HepG2 (cell line): ENCODE measurements around the gene TSHZ2. TPM values are rescaled to one million over a fixed set of nuclear protein-coding genes. Genes with fewer than 3 reads are reported as not detected.
A peak's percentile ranks its signal among the peaks of the same experiment; 100 is the strongest.

ENCODE experiments used
- CAMTA2 ChIP-seq: sonication (generic); formaldehyde crosslinking; IDR thresholded peaks from 2 replicates; pipeline ENCODE4 v1.4.0; 2020; ENCODE audit warnings: mild to moderate bottlenecking, missing genetic modification reagents, borderline replicate concordance
- CCAR2 ChIP-seq: fragments of 200-400 bp; formaldehyde crosslinking; optimal IDR thresholded peaks from 2 replicates; pipeline ENCODE3; 2018; ENCODE audit warnings: low read depth, mild to moderate bottlenecking, low read length, moderate library complexity
- DNMT3B ChIP-seq: conservative IDR thresholded peaks from 2 replicates; pipeline ENCODE4 v1.6.1; 2016; ENCODE audit warnings: missing biosample characterization, control low read depth
- ELK4 ChIP-seq: sonication (generic); formaldehyde crosslinking; IDR thresholded peaks from 2 replicates; pipeline ENCODE4 v1.9.0; 2021; ENCODE audit warnings: missing genetic modification reagents, borderline replicate concordance
- FOXA1 ChIP-seq, 2 experiments: fragments of 450-650 bp in 1 of 2; sonication (generic) in 1 of 2; formaldehyde crosslinking in 1 of 2; IDR thresholded peaks; 2 replicates each; pipeline versions ENCODE4 v1.4.0 to v1.6.1; 2016 to 2020; ENCODE audit warnings: missing genetic modification reagents in 1 of 2
- GPN1 ChIP-seq: sonication (generic); formaldehyde crosslinking; IDR thresholded peaks from 2 replicates; pipeline ENCODE4 v1.5.1; 2020; ENCODE audit warnings: missing genetic modification reagents, borderline replicate concordance
- HMGA1 ChIP-seq: sonication (generic); formaldehyde crosslinking; conservative IDR thresholded peaks from 2 replicates; pipeline ENCODE4 v1.4.0; 2020; ENCODE audit warnings: missing genetic modification reagents
- HNRNPH1 ChIP-seq: fragments of 200-400 bp; formaldehyde crosslinking; optimal IDR thresholded peaks from 2 replicates; pipeline ENCODE3; 2017; ENCODE audit warnings: mild to moderate bottlenecking, low read depth, low read length
- IKZF4 ChIP-seq: sonication (generic); formaldehyde crosslinking; IDR thresholded peaks from 2 replicates; pipeline ENCODE4 v1.5.1; 2020; ENCODE audit warnings: borderline replicate concordance, mild to moderate bottlenecking, low read depth, missing genetic modification reagents; ENCODE audit errors: not compliant biosample characterization
- NFYC ChIP-seq: IDR thresholded peaks from 2 replicates; pipeline ENCODE4 v1.6.1; 2016; ENCODE audit warnings: missing genetic modification reagents, missing compliant biosample characterization
- RCOR2 ChIP-seq: IDR thresholded peaks from 2 replicates; pipeline ENCODE4 v1.6.1; 2016; ENCODE audit warnings: missing biosample characterization, missing genetic modification reagents
- THYN1 ChIP-seq: sonication (generic); formaldehyde crosslinking; IDR thresholded peaks from 2 replicates; pipeline ENCODE4 v1.8.1; 2023; ENCODE audit warnings: low read depth, mild to moderate bottlenecking, moderate library complexity, missing genetic modification reagents, borderline replicate concordance
- XRCC5 ChIP-seq: fragments of 200-400 bp; formaldehyde crosslinking; optimal IDR thresholded peaks from 2 replicates; pipeline ENCODE3; 2017; ENCODE audit warnings: mild to moderate bottlenecking, low read length
- ZBTB3 ChIP-seq: sonication (generic); formaldehyde crosslinking; IDR thresholded peaks from 2 replicates; pipeline ENCODE4 v1.4.0; 2020; ENCODE audit warnings: low read depth, mild to moderate bottlenecking, moderate library complexity, missing genetic modification reagents, borderline replicate concordance
- ZBTB34 ChIP-seq: sonication (generic); formaldehyde crosslinking; IDR thresholded peaks from 2 replicates; pipeline ENCODE4 v1.8.0; 2022; ENCODE audit warnings: mild to moderate bottlenecking, missing genetic modification reagents
- ZNF34 ChIP-seq: sonication (generic); formaldehyde crosslinking; IDR thresholded peaks from 2 replicates; pipeline ENCODE4 v1.4.0; 2020; ENCODE audit warnings: mild to moderate bottlenecking, missing genetic modification reagents, borderline replicate concordance
- ZNF468 ChIP-seq: sonication (generic); formaldehyde crosslinking; IDR thresholded peaks from 2 replicates; pipeline ENCODE4 v1.8.0; 2022; ENCODE audit warnings: mild to moderate bottlenecking, moderate library complexity, missing genetic modification reagents
- ZNF501 ChIP-seq: sonication (generic); formaldehyde crosslinking; IDR thresholded peaks from 2 replicates; pipeline ENCODE4 v1.5.1; 2020; ENCODE audit warnings: mild to moderate bottlenecking, moderate library complexity, missing genetic modification reagents
- ZNF577 ChIP-seq: sonication (generic); formaldehyde crosslinking; IDR thresholded peaks from 2 replicates; pipeline ENCODE4 v1.4.0; 2020; ENCODE audit warnings: mild to moderate bottlenecking, low read depth, missing genetic modification reagents, borderline replicate concordance
- ZNF709 ChIP-seq: sonication (generic); formaldehyde crosslinking; IDR thresholded peaks from 2 replicates; pipeline ENCODE4 v1.5.0; 2020; ENCODE audit warnings: mild to moderate bottlenecking, missing genetic modification reagents
- ZNF891 ChIP-seq: sonication (generic); formaldehyde crosslinking; IDR thresholded peaks from 2 replicates; pipeline ENCODE4 v1.5.0; 2020; ENCODE audit warnings: mild to moderate bottlenecking, missing genetic modification reagents
- polyA plus RNA-seq, 8 experiments: library from polyadenylated mRNA; depleted of rRNA in 3 of 8; stranded (reverse) in 7 of 8; unstranded in 1 of 8; fragments of >200 nt; fragmentation: Illumina TruSeq in 4 of 8; extraction: Trizol in 4 of 8; gene quantifications; 2 replicates each; pipeline versions ENCODE4 v1.2.1 to v1.2.3, GENCODE V29; 2011 to 2016; ENCODE audit warnings: low read depth in 4 of 8, missing spikeins in 1 of 8, mixed read lengths in 1 of 8; ENCODE audit not compliant: insufficient read depth in 1 of 8
- total RNA-seq, 5 experiments: library from RNA; depleted of rRNA; stranded (reverse); fragments of >200 nt; fragmentation: Illumina TruSeq; extraction: Trizol; gene quantifications; 2 replicates each; pipeline ENCODE4 v1.2.3, GENCODE V29; 2016; ENCODE audit warnings: low read depth in 1 of 5
- TF ChIP-seq, protein P1 (sequence below): sonication (generic); formaldehyde crosslinking; IDR thresholded peaks from 2 replicates; pipeline ENCODE4 v1.8.1; 2023; ENCODE audit warnings: mild to moderate bottlenecking, missing genetic modification reagents
- TF ChIP-seq, protein P2 (sequence below): sonication (generic); formaldehyde crosslinking; IDR thresholded peaks from 2 replicates; pipeline ENCODE4 v1.4.0; 2020; ENCODE audit warnings: missing genetic modification reagents
- TF ChIP-seq, protein P3 (sequence below): sonication (generic); formaldehyde crosslinking; IDR thresholded peaks from 2 replicates; pipeline ENCODE4 v1.5.0; 2020; ENCODE audit warnings: missing genetic modification reagents, mild to moderate bottlenecking, borderline replicate concordance

TSHZ2 gene
- total and polyA plus RNA-seq, 2 of the 13 experiments (the other 11 are each of a cell fraction or from before 2014, with no cell fraction given) = 0.01 TPM; not detected in 1

GRCh38 chr20:53412577-53413185 is 440.5 kb downstream of the TSHZ2 start (continued):
- TF ChIP-seq ZNF577 (CRISPR knock-in tag) (no peak), ZBTB34 (CRISPR knock-in tag) (0 out of 2 replicates have a peak, but pooled peaks have one; percentile 23), ZBTB3 (CRISPR knock-in tag) (no peak), THYN1 (CRISPR knock-in tag) (0 out of 2 replicates have a peak, but pooled peaks have one; percentile 35), ZNF468 (CRISPR knock-in tag) (peak; percentile 60; the same call in 1 of the 2 replicates), HMGA1 (CRISPR knock-in tag) (no peak), HNRNPH1 (no peak), ELK4 (CRISPR knock-in tag) (no peak), GPN1 (CRISPR knock-in tag) (no peak), RCOR2 (CRISPR knock-in tag) (no peak), ZNF34 (CRISPR knock-in tag) (peak; percentile 76; the same call in 1 of the 2 replicates), DNMT3B (CRISPR knock-in tag) (no peak), ZNF501 (0 out of 2 replicates have a peak, but pooled peaks have one; percentile 72), XRCC5 (no peak), ZNF891 (CRISPR knock-in tag) (no peak), FOXA1 (IDR thresholded peaks at IDR 0.05) (no peak), FOXA1 (CRISPR knock-in tag; IDR thresholded peaks at IDR 0.05) (no peak), CAMTA2 (CRISPR knock-in tag) (no peak), ZNF709 (CRISPR knock-in tag) (peak; percentile 2; the same call in 1 of the 2 replicates), IKZF4 (CRISPR knock-in tag) (no peak), CCAR2 (no peak), NFYC (CRISPR knock-in tag) (no peak)
- TF ChIP-seq, protein P1, sequence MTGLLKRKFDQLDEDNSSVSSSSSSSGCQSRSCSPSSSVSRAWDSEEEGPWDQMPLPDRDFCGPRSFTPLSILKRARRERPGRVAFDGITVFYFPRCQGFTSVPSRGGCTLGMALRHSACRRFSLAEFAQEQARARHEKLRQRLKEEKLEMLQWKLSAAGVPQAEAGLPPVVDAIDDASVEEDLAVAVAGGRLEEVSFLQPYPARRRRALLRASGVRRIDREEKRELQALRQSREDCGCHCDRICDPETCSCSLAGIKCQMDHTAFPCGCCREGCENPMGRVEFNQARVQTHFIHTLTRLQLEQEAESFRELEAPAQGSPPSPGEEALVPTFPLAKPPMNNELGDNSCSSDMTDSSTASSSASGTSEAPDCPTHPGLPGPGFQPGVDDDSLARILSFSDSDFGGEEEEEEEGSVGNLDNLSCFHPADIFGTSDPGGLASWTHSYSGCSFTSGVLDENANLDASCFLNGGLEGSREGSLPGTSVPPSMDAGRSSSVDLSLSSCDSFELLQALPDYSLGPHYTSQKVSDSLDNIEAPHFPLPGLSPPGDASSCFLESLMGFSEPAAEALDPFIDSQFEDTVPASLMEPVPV = 0 out of 2 replicates have a peak, but pooled peaks have one; percentile 4
- TF ChIP-seq, protein P2, sequence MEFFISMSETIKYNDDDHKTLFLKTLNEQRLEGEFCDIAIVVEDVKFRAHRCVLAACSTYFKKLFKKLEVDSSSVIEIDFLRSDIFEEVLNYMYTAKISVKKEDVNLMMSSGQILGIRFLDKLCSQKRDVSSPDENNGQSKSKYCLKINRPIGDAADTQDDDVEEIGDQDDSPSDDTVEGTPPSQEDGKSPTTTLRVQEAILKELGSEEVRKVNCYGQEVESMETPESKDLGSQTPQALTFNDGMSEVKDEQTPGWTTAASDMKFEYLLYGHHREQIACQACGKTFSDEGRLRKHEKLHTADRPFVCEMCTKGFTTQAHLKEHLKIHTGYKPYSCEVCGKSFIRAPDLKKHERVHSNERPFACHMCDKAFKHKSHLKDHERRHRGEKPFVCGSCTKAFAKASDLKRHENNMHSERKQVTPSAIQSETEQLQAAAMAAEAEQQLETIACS (CRISPR knock-in tag) = no peak
- TF ChIP-seq, protein P3, sequence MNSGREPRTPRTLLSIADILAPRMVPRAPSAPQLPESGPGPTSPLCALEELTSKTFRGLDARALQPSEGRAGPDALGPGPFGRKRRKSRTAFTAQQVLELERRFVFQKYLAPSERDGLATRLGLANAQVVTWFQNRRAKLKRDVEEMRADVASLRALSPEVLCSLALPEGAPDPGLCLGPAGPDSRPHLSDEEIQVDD (CRISPR knock-in tag) = no peak
